ENCODE measurements around the gene PALLD.

The PALLD gene

DNA sequence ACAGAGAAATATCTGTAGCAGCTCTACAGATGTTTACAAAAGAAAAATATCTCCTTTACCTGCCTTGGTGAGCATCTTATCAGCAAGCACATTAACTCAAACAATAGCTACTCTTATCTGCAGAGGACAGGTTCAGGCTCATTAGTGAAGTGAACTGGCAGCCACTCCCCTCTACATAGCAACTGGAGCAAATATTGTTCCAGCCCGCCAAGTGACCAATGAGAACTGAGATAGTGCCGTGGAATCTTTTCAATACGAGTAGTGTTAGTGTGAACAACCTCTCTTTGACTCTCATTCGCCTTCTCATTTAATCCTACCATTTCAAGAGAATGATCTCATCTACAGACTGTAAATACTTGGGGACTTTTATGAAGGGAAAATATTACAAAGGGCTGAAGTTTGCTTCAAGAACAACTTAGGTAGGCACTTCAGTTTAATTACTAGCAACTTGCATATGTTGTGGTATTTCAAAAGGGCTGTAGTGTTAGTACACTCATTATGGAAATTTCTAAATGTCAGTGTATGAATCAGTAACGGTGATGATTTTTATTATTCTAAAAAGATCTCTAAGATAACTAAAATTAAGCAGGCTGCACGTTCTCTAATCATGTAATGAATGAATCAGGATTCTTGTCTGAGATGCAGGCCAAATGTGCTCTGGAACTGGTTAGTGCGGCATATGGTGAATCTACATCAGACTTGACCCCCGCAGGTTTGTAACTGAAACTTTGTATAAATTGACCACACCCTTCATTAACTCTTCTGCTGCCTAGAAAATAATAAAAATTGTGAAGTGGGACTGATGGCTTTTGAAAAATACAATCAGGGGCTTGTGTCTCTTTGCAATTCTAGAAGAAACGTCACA is 72.4 kb downstream of the PALLD start:
- TF ChIP-seq CTCF (IDR thresholded peaks at IDR 0.05): no peak
- Histone ChIP-seq H3K27ac (no peak overlapping the region), H3K4me3 (no peak overlapping the region)
- DNase-seq (ENCODE audit: low spot score): no peak

DNA sequence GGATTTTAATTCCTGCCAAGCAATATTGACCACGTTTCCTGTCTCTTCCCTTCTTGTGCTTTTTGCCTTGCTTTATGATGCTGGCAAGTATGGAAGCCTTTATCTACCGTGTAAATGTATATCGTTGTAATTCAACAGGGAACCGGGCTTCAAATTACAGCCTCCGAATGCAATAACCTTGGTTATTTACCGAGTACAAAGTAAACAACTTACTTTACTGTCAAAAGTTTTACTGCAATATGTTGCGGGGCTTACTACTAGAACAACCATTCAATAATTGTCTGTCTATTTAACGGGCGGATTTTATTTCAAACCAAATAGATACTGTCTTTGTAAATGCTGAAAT is 73.1 kb downstream of the PALLD start:
- Histone ChIP-seq H3K4me3 (no peak overlapping the region), H3K27ac (no peak overlapping the region)
- no peak for DNase-seq (ENCODE audit: low spot score)
- TF ChIP-seq CTCF (IDR thresholded peaks at IDR 0.05): no peak

DNA sequence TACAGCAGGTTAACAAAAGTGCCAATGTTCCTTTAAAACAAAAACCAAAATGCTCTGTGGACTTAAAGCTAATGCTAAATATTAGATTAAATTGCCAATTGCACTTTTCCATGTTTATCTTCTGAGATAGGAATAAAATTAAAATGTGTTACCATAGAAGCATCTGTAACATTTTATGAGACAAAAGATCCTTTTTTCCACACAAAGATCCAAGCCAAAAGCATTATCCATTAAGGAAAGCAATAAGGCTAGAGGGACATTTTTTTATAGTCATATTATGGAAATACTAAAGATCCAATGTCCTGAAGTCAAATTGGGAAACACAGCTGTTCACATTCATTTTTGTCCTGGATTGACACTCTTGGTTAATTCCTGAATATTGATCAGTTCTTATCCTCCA is 73.6 kb downstream of the PALLD start:
- no peak overlapping the region for H3K4me3 ChIP-seq
- no peak overlapping the region for H3K27ac ChIP-seq
- DNase-seq (ENCODE audit: low spot score): no peak
- TF ChIP-seq CTCF (IDR thresholded peaks at IDR 0.05): no peak

DNA sequence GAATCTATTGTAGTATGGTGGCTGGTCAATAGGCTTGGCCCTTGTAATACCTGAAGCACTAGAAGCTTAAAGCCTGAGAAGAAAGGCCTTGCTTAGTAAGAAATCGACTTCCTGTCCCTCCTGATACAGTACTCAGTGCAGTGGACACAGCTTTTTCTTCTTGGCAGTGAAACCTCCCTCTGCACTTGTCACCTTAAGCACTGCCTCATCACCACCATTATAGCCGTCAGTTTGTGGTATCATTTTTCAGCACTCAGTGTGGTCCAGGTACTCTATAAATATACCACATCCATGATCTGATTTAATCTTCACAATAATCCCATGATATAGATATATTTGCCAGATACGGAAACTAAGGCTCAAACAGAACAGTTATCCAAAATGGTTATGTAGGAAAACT is 75.2 kb downstream of the PALLD start:
- no peak for DNase-seq (ENCODE audit: low spot score)
- H3K27ac ChIP-seq: no peak overlapping the region
- H3K4me3 ChIP-seq: no peak overlapping the region
- no peak for TF ChIP-seq CTCF (IDR thresholded peaks at IDR 0.05)

GRCh38 chr4:168573870-168574269 is 77.0 kb downstream of the PALLD start:
- Histone ChIP-seq H3K4me3 (no peak overlapping the region), H3K27ac (no peak overlapping the region)
- no peak for DNase-seq (ENCODE audit: low spot score)
- no peak for TF ChIP-seq CTCF (IDR thresholded peaks at IDR 0.05)

DNA sequence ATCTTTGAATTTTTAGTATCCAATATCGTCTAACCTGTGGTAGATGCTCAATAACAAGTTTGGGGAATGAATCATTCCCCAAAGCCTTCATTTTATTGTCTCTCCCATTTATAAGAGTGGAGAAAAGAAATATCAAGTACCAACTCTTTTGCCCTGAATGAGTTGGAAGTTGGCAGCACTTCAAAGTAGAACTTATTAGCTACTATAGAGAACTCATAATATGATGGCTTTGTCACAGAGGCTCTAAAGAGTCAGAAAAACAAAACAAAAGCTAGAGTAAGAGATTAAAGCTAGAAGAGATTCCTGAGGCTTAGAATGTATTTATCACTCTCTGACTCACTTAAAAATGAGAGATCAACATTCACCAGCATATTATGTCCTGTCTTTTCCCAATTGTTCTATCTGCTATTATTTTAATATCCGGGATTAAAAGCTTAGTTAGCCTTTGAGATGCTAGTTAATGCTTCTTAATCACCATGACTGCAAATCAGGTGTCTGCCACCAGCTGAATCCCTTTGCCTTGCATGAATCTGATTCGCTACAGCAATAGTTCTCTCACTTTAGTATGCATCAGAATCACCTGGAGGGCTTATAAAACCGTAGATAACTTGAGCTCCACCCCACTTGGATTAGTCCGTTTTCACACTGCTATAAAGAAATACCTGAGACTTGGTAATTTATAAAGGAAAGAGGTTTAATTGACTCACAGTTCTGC is 77.9 kb downstream of the PALLD start:
- Histone ChIP-seq H3K4me3 (no peak overlapping the region), H3K27ac (no peak overlapping the region)
- TF ChIP-seq CTCF (IDR thresholded peaks at IDR 0.05): no peak
- DNase-seq (ENCODE audit: low spot score): no peak

- no peak for DNase-seq (ENCODE audit: low spot score)
- TF ChIP-seq CTCF (IDR thresholded peaks at IDR 0.05): no peak
- Histone ChIP-seq H3K27ac (no peak overlapping the region), H3K4me3 (no peak overlapping the region)
Measured at GRCh38 chr4:168575473-168575872, 78.6 kb downstream of the PALLD start.

All from coronary artery (tissue), 2 donors.